NCI-H1930 (cell line): Measurements from ENCODE around the gene TRIM31.

Experiments used
- DNase-seq, 2 experiments: peaks; one replicate each; lab custom pipeline; 2025; lab: John Stamatoyannopoulos, UW

Gene TRIM31, protein sequence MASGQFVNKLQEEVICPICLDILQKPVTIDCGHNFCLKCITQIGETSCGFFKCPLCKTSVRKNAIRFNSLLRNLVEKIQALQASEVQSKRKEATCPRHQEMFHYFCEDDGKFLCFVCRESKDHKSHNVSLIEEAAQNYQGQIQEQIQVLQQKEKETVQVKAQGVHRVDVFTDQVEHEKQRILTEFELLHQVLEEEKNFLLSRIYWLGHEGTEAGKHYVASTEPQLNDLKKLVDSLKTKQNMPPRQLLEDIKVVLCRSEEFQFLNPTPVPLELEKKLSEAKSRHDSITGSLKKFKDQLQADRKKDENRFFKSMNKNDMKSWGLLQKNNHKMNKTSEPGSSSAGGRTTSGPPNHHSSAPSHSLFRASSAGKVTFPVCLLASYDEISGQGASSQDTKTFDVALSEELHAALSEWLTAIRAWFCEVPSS

GRCh38 chr6:30113003-30113759 is at the start of gene TRIM31:
TRIM31 (minus strand) TSS chr6:30113090; CDS start chr6:30112805, 285 bp downstream.
- no peak for DNase-seq

- DNase-seq: no peak
These were observed 49.6 kb upstream of the TRIM31 start for GRCh38 chr6:30162265-30163089.

DNA sequence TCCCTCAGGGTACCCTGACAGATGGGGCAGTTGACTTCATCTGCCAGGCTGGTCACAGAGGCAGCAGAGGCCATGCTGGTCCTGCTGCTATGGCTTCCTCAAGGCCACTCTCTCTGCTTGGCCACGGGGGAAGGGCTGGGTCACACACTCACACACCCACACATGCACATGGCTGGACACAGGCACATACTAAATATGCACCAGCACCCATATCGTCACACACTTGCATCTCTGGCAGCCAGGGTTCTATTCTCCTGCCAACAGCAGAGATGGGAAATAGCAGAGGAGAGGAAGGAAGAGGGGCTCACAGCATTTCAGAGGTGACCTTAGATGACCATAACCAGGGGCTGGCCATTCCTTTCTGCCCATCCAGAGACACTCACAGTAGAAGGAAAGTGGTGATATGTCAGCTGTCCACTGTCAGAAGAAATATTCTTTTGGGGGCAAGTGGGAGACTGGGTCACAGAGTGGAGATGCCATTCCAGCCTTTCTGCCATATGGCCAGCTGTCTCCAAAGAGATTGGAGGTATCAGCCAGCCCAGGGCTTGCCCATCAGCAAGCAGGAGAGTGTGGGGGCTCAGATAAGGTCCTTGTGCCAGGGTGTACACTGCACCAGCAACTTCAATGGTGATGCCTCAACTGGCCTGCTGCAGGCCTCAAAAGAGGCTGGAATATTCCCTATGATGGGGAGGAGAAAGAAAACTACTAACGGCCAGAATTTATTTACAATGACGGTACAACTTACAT is 48.1 kb upstream of the TRIM31 start, which contains the start of gene TRIM10:
TRIM10 (minus strand) TSS at position 427 of the 747 bp plus-strand sequence; CDS start at position 74, 353 bp downstream.
- DNase-seq: no peak

GRCh38 chr6:30160008-30160784 is 47.3 kb upstream of the TRIM31 start:
- DNase-seq: no peak

GRCh38 chr6:30158475-30159040 is 45.7 kb upstream of the TRIM31 start:
- no peak for DNase-seq

- no peak for DNase-seq
These were observed 45.1 kb upstream of the TRIM31 start for GRCh38 chr6:30157999-30158398.

DNA sequence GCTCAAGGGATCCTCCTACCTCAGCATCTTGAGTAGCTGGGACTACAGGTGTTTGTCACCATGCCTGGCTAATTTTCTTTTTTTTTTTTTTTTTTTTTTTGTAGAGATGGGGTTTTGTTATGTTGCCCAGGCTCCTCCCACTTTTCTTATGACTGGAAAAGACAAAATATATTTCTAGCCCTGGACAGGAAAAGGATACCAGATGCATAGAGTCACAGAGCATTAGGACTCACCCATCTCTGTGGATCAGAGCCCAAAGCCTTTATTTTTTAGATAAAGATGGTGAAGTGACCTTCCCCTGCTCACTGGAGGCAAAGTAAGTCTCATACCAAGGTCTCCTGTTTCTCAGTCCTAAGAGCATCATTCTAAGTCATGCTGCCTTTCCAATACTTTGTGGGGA is 44.7 kb upstream of the TRIM31 start:
- no peak for DNase-seq

DNA sequence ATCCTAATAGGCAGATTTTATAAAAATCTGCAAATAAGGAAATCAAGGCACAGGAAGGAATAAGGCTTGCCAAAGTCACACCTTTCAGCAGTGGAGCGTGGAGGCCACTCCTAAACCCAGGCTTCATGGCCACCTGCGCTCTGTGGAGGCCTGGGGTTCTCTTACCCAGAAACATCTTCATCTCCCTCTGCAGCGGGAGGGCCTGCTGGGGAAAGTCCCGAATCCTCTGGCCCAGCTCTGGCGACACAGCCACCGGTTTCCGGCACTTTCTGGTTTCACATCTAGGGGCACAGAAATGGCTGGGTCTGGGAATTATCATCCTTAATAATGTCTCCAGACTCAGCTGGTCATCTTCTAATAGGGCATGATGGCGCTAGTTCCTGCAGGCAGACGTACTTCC is 43.9 kb upstream of the TRIM31 start:
- DNase-seq: no peak

GRCh38 chr6:30156262-30156599 is 43.3 kb upstream of the TRIM31 start:
- DNase-seq: no peak

DNA sequence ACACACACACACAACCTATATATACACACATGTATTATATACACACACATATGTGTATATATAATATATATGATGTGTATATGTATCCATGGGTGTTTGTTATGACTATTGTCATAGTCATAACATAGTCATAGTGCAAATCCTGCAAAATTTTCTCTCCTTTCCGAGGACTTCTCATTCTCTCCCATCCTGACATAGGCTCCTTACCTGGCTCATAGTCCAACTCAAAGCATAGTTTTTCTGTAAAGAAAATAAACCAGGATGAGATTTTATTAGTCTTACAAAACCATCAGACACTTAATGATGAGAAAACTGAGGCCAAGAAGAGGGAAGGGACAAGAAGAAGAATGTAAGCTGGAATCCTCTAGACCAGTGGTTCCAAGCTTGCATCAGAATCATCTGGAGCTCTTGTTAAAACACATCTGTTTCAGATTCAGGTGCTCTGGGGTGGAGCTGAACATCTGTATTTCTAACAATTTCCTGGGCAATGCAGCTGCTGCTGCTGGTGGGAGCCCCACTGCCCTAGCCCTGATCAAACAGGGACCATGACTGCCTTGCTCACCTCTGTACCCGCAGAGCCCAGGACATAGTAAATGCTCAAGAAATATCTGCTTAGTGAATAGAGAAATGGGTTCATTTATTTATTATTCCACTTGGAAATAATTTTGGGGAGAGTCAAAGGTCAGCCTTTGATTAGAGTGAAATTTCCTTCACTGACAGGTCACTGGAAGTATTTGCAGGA is 42.8 kb upstream of the TRIM31 start:
- DNase-seq: no peak

- no peak for DNase-seq
These were observed 42.0 kb upstream of the TRIM31 start for GRCh38 chr6:30154709-30155519.

GRCh38 chr6:30154061-30154460 is 41.2 kb upstream of the TRIM31 start:
- DNase-seq: no peak

DNA sequence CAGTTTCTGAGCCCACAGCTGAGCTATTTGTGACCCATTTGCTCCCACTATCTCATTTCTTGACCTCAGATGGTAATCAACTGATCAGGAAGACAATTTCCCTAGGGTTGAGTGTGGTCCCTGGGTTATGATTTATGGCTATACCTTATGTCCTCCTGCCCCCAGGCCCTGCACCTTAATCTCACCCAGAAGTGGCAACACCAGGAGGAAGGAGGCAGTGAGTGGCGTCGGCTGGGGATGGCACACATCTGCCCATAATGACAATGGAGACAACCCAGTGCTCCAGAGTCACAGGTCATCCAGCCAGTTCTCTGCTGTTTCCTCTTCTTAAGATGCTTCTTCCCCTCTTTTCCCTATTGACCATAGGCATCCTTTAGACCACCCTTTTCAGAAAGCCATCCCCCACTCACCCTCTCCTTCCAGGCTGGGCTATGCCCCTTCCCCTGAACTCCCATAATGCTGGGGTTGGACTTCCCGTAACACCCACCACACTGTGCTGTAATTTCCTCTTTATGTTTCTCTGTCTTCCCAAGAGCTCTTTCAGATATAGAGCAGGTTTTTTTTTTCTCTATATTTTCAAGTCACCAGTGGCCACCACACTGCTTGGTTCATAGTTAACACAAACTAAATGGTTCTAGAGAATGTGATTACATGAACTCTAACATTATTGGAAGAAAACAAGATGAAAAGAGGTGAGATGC is 40.2 kb upstream of the TRIM31 start:
- no peak for DNase-seq

DNA sequence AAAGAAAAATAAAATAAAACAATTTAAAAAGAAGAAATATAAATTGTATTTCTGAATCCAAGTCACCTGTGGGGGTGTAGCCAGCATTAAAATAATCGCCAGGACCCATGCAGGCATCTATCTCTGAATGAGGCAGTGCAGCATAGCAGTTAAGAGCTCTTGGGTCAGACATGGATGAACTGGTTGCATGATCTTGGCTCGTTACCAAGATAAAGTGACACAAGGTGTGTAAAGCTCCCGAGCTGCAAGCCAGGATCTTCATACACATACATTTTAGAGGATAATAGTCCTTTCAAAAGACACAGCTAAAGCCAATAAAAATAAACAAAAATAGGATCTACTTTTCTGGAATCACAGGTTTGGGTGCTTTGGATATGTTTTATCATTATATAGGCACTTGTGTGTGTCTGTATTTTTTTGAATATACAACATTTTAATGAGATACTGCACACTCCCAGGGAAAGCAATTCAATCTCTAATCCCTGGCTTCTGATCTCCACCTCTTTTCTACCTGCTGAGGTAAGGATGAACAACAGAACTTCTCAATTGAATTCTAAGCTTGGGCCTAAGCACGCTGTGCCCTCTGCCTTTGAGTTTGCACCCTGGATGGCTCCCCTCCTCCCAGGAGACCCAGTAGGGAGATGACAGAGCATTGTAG is 39.3 kb upstream of the TRIM31 start:
- no peak for DNase-seq

DNA sequence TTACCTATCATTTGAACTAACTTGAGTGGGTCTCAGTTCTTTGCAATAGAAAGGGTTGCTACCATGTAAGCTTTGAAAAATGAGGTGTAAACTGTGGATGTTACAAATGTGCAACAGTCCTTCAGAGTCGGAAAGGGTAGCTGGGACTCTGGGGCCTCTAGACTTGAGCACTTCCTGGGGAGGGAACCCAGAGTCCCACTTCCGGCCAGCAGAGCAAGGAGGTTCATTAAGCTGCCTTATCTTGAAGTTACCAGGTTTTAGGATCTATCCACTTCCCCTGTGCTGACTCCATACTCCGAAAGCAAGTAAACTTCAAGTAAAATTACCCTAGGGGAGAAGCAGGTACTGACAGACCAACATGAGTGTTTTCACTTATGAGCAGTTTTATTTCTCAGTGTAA is 38.7 kb upstream of the TRIM31 start:
- no peak for DNase-seq

GRCh38 chr6:30150671-30151395 is 37.9 kb upstream of the TRIM31 start:
- no peak for DNase-seq
